Measurements from ENCODE around the gene MAPK7.

MAPK7 gene

DNA sequence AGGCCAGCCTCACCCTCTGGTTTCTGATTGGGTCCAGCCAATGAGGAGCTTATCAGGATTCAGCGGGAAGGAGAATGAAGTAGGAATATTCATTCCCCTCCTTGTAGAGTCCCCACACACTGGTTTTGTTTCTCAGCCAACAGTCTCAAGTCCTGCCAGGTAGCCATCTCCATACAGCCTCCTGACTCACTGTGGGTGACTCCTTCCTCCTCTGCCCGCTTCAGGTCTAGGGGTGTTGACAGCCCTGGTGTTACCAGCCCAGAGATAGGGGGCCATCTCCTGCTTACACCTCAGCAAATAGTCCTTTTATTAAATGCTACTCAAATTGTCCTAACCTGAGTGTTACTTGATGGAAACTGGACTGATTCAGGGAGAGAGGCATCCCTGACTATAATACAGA, 12.7 kb downstream of the MAPK7 start:
- DNase-seq (ENCODE audit: insufficient read length, low spot score) (no peak), FAIRE-seq (no peak)
- TF ChIP-seq PAX5 (IDR thresholded peaks at IDR 0.05; ENCODE audit: insufficient read depth, low read length, severe bottlenecking) = no peak
- TF ChIP-seq POU2F2 (IDR thresholded peaks at IDR 0.05; ENCODE audit: low read depth, low read length) = no peak
- TF ChIP-seq TAF1 (IDR thresholded peaks at IDR 0.05; ENCODE audit: low read depth, low read length) = no peak
- no peak for TF ChIP-seq POLR2AphosphoS5 (IDR thresholded peaks at IDR 0.05; ENCODE audit: low read depth, low read length)

DNA sequence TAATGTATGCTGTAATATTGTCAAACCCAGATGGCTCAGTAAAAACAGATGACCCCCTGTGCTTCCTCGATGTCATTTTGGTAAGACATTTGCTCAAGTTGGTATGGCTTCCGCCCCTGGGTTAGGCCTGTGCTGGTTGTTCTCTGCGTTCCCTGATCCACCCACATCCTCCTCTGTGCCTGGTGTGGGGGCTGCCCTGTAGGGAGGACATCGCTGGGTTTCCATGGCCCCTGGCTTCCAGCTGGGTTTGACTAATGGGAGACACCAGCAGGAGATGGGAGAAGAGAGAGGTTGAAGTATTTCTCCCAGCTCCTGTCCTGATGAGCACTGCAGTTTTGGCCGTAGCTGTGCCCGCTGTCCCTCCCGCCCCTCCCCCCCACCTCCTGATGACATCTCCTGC, 13.1 kb downstream of the MAPK7 start:
- TF ChIP-seq PAX5 (IDR thresholded peaks at IDR 0.05; ENCODE audit: insufficient read depth, low read length, severe bottlenecking) = no peak
- no peak for TF ChIP-seq TAF1 (IDR thresholded peaks at IDR 0.05; ENCODE audit: low read depth, low read length)
- no peak for TF ChIP-seq POU2F2 (IDR thresholded peaks at IDR 0.05; ENCODE audit: low read depth, low read length)
- TF ChIP-seq POLR2AphosphoS5 (IDR thresholded peaks at IDR 0.05; ENCODE audit: low read depth, low read length) = no peak
- TF ChIP-seq POLR2A (IDR thresholded peaks at IDR 0.05; ENCODE audit: low read depth, low read length) = no peak
- no peak for TF ChIP-seq SPI1 (IDR thresholded peaks at IDR 0.05; ENCODE audit: low read depth, low read length)
- no peak for DNase-seq (ENCODE audit: insufficient read length, low spot score)
- FAIRE-seq = no peak

DNA sequence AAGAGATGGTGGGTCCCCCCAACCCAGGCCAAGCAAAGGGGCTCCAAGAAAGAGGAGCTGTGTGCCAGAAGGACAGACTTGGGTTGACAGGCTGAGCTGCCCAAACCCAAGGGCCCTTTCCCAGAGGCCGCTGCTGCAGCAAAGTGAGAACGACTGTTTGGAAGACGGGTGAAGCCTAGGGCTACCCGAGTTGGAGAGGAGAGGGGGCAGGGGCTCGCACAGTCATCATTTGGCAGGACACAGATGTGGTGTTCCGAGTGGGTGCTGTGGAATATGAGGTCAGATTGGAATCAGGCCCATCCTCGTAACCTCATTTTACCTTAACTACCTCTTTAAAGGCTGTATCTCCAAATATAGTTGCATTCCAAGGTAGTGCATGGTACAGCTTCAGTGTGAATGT, 14.0 kb downstream of the MAPK7 start:
- DNase-seq (ENCODE audit: insufficient read length, low spot score) (no peak), FAIRE-seq (no peak)
- TF ChIP-seq POLR2AphosphoS5 (IDR thresholded peaks at IDR 0.05; ENCODE audit: low read depth, low read length) (no peak), PAX5 (IDR thresholded peaks at IDR 0.05; ENCODE audit: insufficient read depth, low read length, severe bottlenecking) (no peak)

- TF ChIP-seq SPI1 (IDR thresholded peaks at IDR 0.05; ENCODE audit: low read depth, low read length) (no peak), POLR2AphosphoS5 (IDR thresholded peaks at IDR 0.05; ENCODE audit: low read depth, low read length) (no peak), TAF1 (IDR thresholded peaks at IDR 0.05; ENCODE audit: low read depth, low read length) (no peak), POLR2A (IDR thresholded peaks at IDR 0.05; ENCODE audit: low read depth, low read length) (no peak), PAX5 (IDR thresholded peaks at IDR 0.05; ENCODE audit: insufficient read depth, low read length, severe bottlenecking) (no peak), POU2F2 (IDR thresholded peaks at IDR 0.05; ENCODE audit: low read depth, low read length) (no peak)
Observed at GRCh38 chr17:19397556-19398041, 19.3 kb downstream of the MAPK7 start.

GRCh38 chr17:19398301-19399181, 20.2 kb downstream of the MAPK7 start:
- no peak for TF ChIP-seq TAF1 (IDR thresholded peaks at IDR 0.05; ENCODE audit: low read depth, low read length)
- no peak for TF ChIP-seq POLR2A (IDR thresholded peaks at IDR 0.05; ENCODE audit: low read depth, low read length)
- no peak for TF ChIP-seq SPI1 (IDR thresholded peaks at IDR 0.05; ENCODE audit: low read depth, low read length)
- TF ChIP-seq POLR2AphosphoS5 (IDR thresholded peaks at IDR 0.05; ENCODE audit: low read depth, low read length) = no peak
- TF ChIP-seq PAX5 (IDR thresholded peaks at IDR 0.05; ENCODE audit: insufficient read depth, low read length, severe bottlenecking) = no peak
- no peak for TF ChIP-seq POU2F2 (IDR thresholded peaks at IDR 0.05; ENCODE audit: low read depth, low read length)
- no peak for DNase-seq (ENCODE audit: insufficient read length, low spot score)
- FAIRE-seq = no peak

More at GRCh38 chr17:19397556-19398041, 19.3 kb downstream of the MAPK7 start:
- DNase-seq (ENCODE audit: insufficient read length, low spot score) (no peak), FAIRE-seq (no peak)

DNA sequence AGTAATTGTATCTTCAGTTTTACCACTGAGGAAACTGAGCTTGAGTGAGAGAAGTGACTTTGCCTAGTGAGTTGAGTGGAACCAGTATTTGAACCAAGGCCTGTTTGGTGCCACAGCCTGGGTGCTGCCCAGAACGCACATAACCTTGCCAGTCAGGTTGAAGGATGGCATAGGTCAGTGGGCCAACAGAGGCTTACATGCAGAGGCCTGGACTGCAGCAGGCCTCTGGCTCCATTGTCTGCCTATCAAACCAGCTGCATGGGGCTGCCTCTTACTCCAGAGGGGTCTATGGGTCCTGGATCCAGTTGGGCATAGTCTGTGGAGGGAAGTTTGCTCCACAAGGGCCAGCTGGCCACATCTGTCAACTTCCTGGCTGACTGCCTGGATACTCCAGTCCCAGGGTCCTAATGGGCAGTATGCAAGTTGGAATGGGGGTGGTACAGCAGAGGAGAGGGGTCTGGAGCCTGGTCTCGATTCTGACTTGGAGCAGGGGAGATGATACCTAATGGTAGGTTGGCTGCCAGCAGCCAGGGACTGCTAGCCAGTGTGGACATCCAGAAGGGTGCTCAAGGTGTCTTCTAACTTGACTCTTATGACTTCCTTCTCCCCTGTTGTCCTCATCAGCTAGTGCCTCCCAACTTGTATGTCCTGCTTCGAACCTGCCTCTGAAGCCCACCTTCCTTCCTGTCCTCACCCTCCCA, 21.6 kb downstream of the MAPK7 start:
- DNase-seq (ENCODE audit: insufficient read length, low spot score) (no peak), FAIRE-seq (no peak)
- TF ChIP-seq POLR2A (IDR thresholded peaks at IDR 0.05; ENCODE audit: low read depth, low read length) (no peak), SPI1 (IDR thresholded peaks at IDR 0.05; ENCODE audit: low read depth, low read length) (no peak), POU2F2 (IDR thresholded peaks at IDR 0.05; ENCODE audit: low read depth, low read length) (no peak), TAF1 (IDR thresholded peaks at IDR 0.05; ENCODE audit: low read depth, low read length) (no peak), POLR2AphosphoS5 (IDR thresholded peaks at IDR 0.05; ENCODE audit: low read depth, low read length) (no peak), PAX5 (IDR thresholded peaks at IDR 0.05; ENCODE audit: insufficient read depth, low read length, severe bottlenecking) (no peak)

- no peak for DNase-seq (ENCODE audit: insufficient read length, low spot score)
Observed at GRCh38 chr17:19401321-19402010, 23.2 kb downstream of the MAPK7 start.

DNA sequence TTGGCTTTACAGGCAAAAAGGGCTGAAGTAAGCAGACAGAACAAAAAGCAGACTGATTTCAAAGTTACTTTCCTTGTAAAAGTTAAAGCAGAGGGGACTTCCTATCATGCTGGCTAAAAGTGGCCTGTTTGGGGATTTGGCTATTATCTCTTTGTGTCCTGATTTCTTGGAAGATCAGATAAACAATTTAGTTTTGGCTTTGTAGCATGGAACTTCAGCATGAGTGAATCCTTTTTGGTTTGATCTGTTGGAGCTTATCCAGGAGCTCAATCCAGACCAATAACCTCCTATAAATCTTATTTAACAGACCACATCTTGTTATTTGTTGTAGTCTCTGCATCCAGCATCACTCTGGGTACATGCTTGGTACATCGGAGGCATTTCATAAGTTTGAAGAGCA, 23.9 kb downstream of the MAPK7 start:
- DNase-seq (ENCODE audit: insufficient read length, low spot score) = no peak
- TF ChIP-seq TAF1 (IDR thresholded peaks at IDR 0.05; ENCODE audit: low read depth, low read length) (no peak), PAX5 (IDR thresholded peaks at IDR 0.05; ENCODE audit: insufficient read depth, low read length, severe bottlenecking) (no peak), SPI1 (IDR thresholded peaks at IDR 0.05; ENCODE audit: low read depth, low read length) (no peak), POU2F2 (IDR thresholded peaks at IDR 0.05; ENCODE audit: low read depth, low read length) (no peak), POLR2AphosphoS5 (IDR thresholded peaks at IDR 0.05; ENCODE audit: low read depth, low read length) (no peak), POLR2A (IDR thresholded peaks at IDR 0.05; ENCODE audit: low read depth, low read length) (no peak)
- FAIRE-seq = no peak

More at GRCh38 chr17:19401321-19402010, 23.2 kb downstream of the MAPK7 start:
- TF ChIP-seq SPI1 (IDR thresholded peaks at IDR 0.05; ENCODE audit: low read depth, low read length) (no peak), POLR2AphosphoS5 (IDR thresholded peaks at IDR 0.05; ENCODE audit: low read depth, low read length) (no peak), PAX5 (IDR thresholded peaks at IDR 0.05; ENCODE audit: insufficient read depth, low read length, severe bottlenecking) (no peak), TAF1 (IDR thresholded peaks at IDR 0.05; ENCODE audit: low read depth, low read length) (no peak), POU2F2 (IDR thresholded peaks at IDR 0.05; ENCODE audit: low read depth, low read length) (no peak), POLR2A (IDR thresholded peaks at IDR 0.05; ENCODE audit: low read depth, low read length) (no peak)
- FAIRE-seq = no peak

- TF ChIP-seq POU2F2 (IDR thresholded peaks at IDR 0.05; ENCODE audit: low read depth, low read length) = no peak
- TF ChIP-seq TAF1 (IDR thresholded peaks at IDR 0.05; ENCODE audit: low read depth, low read length) = no peak
- no peak for TF ChIP-seq PAX5 (IDR thresholded peaks at IDR 0.05; ENCODE audit: insufficient read depth, low read length, severe bottlenecking)
- no peak for TF ChIP-seq SPI1 (IDR thresholded peaks at IDR 0.05; ENCODE audit: low read depth, low read length)
- TF ChIP-seq POLR2A (IDR thresholded peaks at IDR 0.05; ENCODE audit: low read depth, low read length) = no peak
Observed at GRCh38 chr17:19403021-19403420, 24.7 kb downstream of the MAPK7 start.

More at GRCh38 chr17:19403021-19403420, 24.7 kb downstream of the MAPK7 start:
- DNase-seq (ENCODE audit: insufficient read length, low spot score) (no peak), FAIRE-seq (no peak)

Data from GM12891 (cell line).